Nucleus accumbens (tissue), 56 donors: Measurements from ENCODE around the gene ZFP62.

Experiments
- DNase-seq, 56 donors: peaks; one replicate each; lab custom pipeline; 2025; lab: John Stamatoyannopoulos, UW

ZFP62 gene

GRCh38 chr5:180869587-180869986 is 8.5 kb upstream of the ZFP62 start:
- no peak for DNase-seq

- peak in 45 of 56 donors; percentile 2 to 84 (median 42) for DNase-seq
Observed at GRCh38 chr5:180868960-180869359, 7.9 kb upstream of the ZFP62 start.

- no peak for DNase-seq
Observed at GRCh38 chr5:180866985-180867384, 5.9 kb upstream of the ZFP62 start.

GRCh38 chr5:180865981-180866695 is 5.1 kb upstream of the ZFP62 start:
- DNase-seq, result no peak

- DNase-seq, result no peak
Observed at GRCh38 chr5:180862645-180863044, 1.6 kb upstream of the ZFP62 start.

GRCh38 chr5:180860273-180860886 is 696 bp downstream of the ZFP62 start:
- DNase-seq, result peak in 2 of 56 donors; percentile 13 to 42

GRCh38 chr5:180858586-180858985 is 2.5 kb downstream of the ZFP62 start:
- no peak for DNase-seq

GRCh38 chr5:180853848-180854176 is 7.3 kb downstream of the ZFP62 start:
- DNase-seq, result no peak

GRCh38 chr5:180853121-180853847 is 7.8 kb downstream of the ZFP62 start:
- DNase-seq, result no peak

GRCh38 chr5:180852495-180852894 is 8.6 kb downstream of the ZFP62 start:
- no peak for DNase-seq

- no peak for DNase-seq
Observed at GRCh38 chr5:180850434-180851078, 10.5 kb downstream of the ZFP62 start.

GRCh38 chr5:180849827-180850226 is 11.2 kb downstream of the ZFP62 start:
- DNase-seq, result no peak

- DNase-seq, result no peak
Observed at GRCh38 chr5:180848878-180849277, 12.2 kb downstream of the ZFP62 start.

GRCh38 chr5:180848265-180848664 is 12.8 kb downstream of the ZFP62 start:
- DNase-seq, result no peak

- no peak for DNase-seq
Observed at GRCh38 chr5:180847026-180847425, 14.1 kb downstream of the ZFP62 start.

GRCh38 chr5:180844858-180845257 is 16.2 kb downstream of the ZFP62 start:
- no peak for DNase-seq

- no peak for DNase-seq
Observed at GRCh38 chr5:180844432-180844831, 16.6 kb downstream of the ZFP62 start.

GRCh38 chr5:180839935-180840334 is 21.1 kb downstream of the ZFP62 start:
- no peak for DNase-seq

GRCh38 chr5:180839227-180839626 is 21.8 kb downstream of the ZFP62 start:
- DNase-seq, result no peak

GRCh38 chr5:180837478-180837877 is 23.6 kb downstream of the ZFP62 start:
- DNase-seq, result no peak

GRCh38 chr5:180832638-180833068 is 28.4 kb downstream of the ZFP62 start:
- no peak for DNase-seq
